WI38 (cell line): ENCODE data around the gene GJA9.

Source experiments
- H3K4me3 ChIP-seq: 2 replicates; pipeline ENCODE4 v1.5.1; 2011; ENCODE audit warnings: low read depth, mild to moderate bottlenecking, control low read depth, low read length
- CTCF ChIP-seq: IDR thresholded peaks from 2 replicates; pipeline ENCODE4 v1.5.1; 2012; ENCODE audit warnings: low read depth, mild to moderate bottlenecking, control low read depth, low read length

GJA9 gene

GRCh38 chr1:38898653-38899230 lies 17.4 kb upstream of the GJA9 start:
- TF ChIP-seq CTCF, result no peak
- H3K4me3 ChIP-seq, result no peak overlapping the region

DNA sequence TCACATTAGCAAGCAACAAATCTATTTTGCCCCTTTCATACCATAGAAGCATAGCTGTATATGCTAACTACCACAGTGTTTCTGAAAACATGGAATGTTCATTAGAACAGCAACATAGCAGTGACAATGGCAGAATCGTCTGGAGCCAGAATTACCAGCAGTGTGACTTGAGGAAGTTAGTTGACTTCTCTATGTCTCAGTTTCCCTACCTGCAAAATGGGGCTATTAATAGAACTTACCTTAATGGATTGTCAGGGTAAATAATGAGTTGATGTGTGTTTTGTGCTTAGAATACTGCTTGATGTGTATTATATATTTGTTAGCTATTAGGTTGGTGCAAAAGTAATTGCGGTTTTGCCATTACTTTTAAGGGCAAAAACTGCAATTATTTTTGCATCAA lies 14.8 kb upstream of the GJA9 start:
- no peak for TF ChIP-seq CTCF
- H3K4me3 ChIP-seq, result no peak overlapping the region

GRCh38 chr1:38892976-38893375 lies 11.6 kb upstream of the GJA9 start:
- H3K4me3 ChIP-seq, result no peak overlapping the region

GRCh38 chr1:38891753-38892152 lies 10.4 kb upstream of the GJA9 start:
- 0 out of 2 replicates have a peak, but pooled peaks have one; percentile 8 for TF ChIP-seq CTCF

More at GRCh38 chr1:38892976-38893375, 11.6 kb upstream of the GJA9 start:
- TF ChIP-seq CTCF, result no peak

GRCh38 chr1:38889589-38889988 lies 8.2 kb upstream of the GJA9 start:
- H3K4me3 ChIP-seq, result no peak overlapping the region
- no peak for TF ChIP-seq CTCF

More at GRCh38 chr1:38891753-38892152, 10.4 kb upstream of the GJA9 start:
- no peak overlapping the region for H3K4me3 ChIP-seq

GRCh38 chr1:38888423-38889333 lies 7.3 kb upstream of the GJA9 start:
- no peak for TF ChIP-seq CTCF
- H3K4me3 ChIP-seq, result no peak overlapping the region

- no peak overlapping the region for H3K4me3 ChIP-seq
- no peak for TF ChIP-seq CTCF
Measured at GRCh38 chr1:38885092-38885491, 3.7 kb upstream of the GJA9 start.
